Measurements from ENCODE around the gene TMEM131.

- no peak for TF ChIP-seq CTCF (IDR thresholded peaks at IDR 0.05)
- TF ChIP-seq POLR2A (IDR thresholded peaks at IDR 0.05), result no peak
These were observed 44.7 kb upstream of the TMEM131 start for GRCh38 chr2:98040331-98040939.

All from testis (tissue), 2 donors.